GM12874 (cell line): ENCODE measurements around the gene ALCAM.

Experiments used
- TF ChIP-seq, protein P1 (sequence below): IDR thresholded peaks from 2 replicates; pipeline ENCODE4 v1.5.1; 2011; ENCODE audit warnings: low read depth, mild to moderate bottlenecking, control low read depth, low read length, moderate library complexity; ENCODE audit not compliant: insufficient read depth

ALCAM gene

DNA sequence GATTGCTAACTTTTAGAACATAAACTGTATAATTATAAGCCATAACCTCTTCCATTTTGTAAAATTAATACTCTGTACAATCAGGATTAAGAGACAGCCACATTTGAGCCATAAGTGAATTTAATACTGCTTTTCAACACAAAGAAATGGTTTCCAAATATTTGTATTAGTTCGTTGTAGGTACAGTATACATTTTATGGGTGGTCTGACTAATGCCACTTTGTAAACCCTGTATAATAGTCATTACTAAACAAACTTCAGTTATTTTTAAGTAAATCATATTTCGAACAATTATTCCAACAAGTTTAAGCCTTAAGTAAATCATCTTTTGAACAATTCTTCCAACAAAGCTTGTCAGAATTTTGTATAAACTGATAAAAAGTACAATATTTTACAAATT is 11.0 kb downstream of the ALCAM start:
- TF ChIP-seq, protein P1, sequence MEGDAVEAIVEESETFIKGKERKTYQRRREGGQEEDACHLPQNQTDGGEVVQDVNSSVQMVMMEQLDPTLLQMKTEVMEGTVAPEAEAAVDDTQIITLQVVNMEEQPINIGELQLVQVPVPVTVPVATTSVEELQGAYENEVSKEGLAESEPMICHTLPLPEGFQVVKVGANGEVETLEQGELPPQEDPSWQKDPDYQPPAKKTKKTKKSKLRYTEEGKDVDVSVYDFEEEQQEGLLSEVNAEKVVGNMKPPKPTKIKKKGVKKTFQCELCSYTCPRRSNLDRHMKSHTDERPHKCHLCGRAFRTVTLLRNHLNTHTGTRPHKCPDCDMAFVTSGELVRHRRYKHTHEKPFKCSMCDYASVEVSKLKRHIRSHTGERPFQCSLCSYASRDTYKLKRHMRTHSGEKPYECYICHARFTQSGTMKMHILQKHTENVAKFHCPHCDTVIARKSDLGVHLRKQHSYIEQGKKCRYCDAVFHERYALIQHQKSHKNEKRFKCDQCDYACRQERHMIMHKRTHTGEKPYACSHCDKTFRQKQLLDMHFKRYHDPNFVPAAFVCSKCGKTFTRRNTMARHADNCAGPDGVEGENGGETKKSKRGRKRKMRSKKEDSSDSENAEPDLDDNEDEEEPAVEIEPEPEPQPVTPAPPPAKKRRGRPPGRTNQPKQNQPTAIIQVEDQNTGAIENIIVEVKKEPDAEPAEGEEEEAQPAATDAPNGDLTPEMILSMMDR, result no peak

- TF ChIP-seq, protein P1, result no peak
These were observed 18.5 kb downstream of the ALCAM start for GRCh38 chr3:105385179-105385578.

DNA sequence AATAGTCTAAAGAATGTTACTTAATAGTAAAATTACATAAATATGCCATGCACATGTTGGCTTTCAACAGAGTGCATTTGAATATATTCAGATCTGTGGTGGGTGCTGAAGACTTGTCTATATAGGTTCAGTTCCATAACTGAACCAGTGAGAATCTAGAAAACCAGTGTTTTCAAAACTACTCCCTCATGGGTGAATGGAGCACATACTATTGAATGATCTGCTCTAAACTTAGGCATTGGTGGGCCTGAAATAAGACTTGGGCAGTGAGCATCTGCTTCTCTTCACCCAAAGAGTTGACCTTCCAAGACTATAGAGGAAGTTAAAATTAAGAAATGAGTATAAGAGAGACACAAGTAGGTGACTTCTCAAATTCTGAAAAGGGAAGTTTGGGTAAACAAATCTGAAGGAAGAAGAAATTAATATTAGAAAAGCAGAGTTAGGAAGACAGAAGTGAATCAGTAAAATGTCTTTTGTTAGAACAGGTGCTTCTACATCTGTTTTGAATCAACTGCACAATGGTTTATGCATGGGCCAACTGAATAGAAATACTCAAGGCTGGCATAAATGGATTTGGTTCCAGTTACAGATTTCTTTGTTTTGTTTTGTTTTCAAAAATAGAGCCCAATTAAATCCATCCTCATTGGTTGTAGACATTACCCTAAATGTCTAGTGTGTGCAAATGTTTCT is 19.3 kb downstream of the ALCAM start:
- TF ChIP-seq, protein P1, result no peak

- TF ChIP-seq, protein P1, result no peak
These were observed 20.5 kb downstream of the ALCAM start for GRCh38 chr3:105387122-105387751.

DNA sequence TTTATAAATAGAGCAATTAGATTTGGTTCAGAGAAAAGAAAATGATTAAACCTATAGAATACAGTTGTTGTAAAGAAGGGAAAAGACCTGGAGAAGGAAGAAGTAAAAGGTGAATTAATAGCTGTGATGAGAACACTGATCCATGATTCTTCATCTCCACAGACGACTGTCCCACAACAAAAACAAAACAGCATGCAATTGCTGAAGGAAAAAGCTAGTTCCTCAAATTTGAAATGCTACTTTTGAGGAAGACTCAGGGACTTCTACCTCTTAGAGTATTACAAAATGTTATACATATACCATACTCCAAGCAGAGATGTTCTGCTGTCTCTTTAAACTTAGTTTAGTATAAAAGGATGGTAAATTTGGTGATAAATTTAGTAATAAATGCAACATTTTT is 21.5 kb downstream of the ALCAM start:
- TF ChIP-seq, protein P1, result no peak

- TF ChIP-seq, protein P1, result no peak
These were observed 27.5 kb downstream of the ALCAM start for GRCh38 chr3:105394177-105394576.

DNA sequence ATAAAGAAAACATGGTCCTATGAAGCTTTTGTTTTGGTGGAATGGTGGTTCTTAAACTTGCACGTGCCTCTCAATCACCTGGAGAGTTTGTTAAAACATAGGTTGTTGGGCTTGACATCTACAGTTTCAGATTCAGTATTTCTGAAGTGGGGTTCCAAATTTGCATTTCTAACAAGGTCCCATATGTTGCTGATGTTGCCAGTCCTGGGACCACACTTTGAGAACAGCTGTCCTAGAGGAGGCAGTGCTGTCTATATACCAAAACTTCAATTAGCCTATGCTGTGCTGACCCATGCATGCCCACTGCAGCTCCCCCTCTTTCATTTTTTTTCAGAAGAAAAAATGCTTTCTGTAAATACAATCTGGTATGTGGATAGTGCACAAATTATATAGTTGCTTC is 31.3 kb downstream of the ALCAM start:
- TF ChIP-seq, protein P1, result no peak
